Peyer's patch (tissue), 4 donors: Measurements from ENCODE around the gene CHURC1. TPM values are rescaled to one million over a fixed set of nuclear protein-coding genes. Genes with fewer than 3 reads are reported as not detected.

Source experiments
- DNase-seq, 3 donors: peaks; one replicate each; pipeline ENCODE4 v3.0.0-alpha.2; 2017 to 2019
- H3K27ac ChIP-seq, 4 donors: fragments of 200-600 bp; sonication (generic); one replicate each; pipeline ENCODE4 v1.5.1; 2016 to 2019
- H3K27me3 ChIP-seq, 2 donors: fragments of 200-600 bp; sonication (generic); one replicate each; pipeline ENCODE4 v1.5.1; 2019
- H3K36me3 ChIP-seq, 3 donors: fragments of 200-600 bp; sonication (generic); one replicate each; pipeline ENCODE4 v1.5.1; 2016 to 2019
- H3K4me1 ChIP-seq, 4 donors: fragments of 200-600 bp; sonication (generic); one replicate each; pipeline ENCODE4 v1.5.1; 2016 to 2019
- H3K4me3 ChIP-seq, 4 donors: fragments of 200-600 bp; sonication (generic); 1 replicate in 3 of 4; 2 replicates in 1 of 4; pipeline ENCODE4 v1.5.1; 2016 to 2019; ENCODE audit warnings: mild to moderate bottlenecking in 1 of 4
- H3K9me3 ChIP-seq, 4 donors: fragments of 200-600 bp; sonication (generic); one replicate each; pipeline ENCODE4 v1.5.1; 2016 to 2019; ENCODE audit warnings: mild to moderate bottlenecking in 1 of 4
- POLR2A ChIP-seq, 2 donors: fragments of 450-650 bp; IDR thresholded peaks; one replicate each; pipeline ENCODE4 v1.5.1; 2017; ENCODE audit warnings: antibody characterized with exemption in 2 of 2, mild to moderate bottlenecking in 2 of 2, moderate library complexity in 2 of 2
- total RNA-seq, 4 donors: library from RNA; depleted of rRNA; stranded (reverse); fragments of >200 nt; gene quantifications; one replicate each; pipeline ENCODE4 v1.1.0, GENCODE V29; 2016
- TF ChIP-seq, protein P1 (sequence below), 6 experiments: fragments of 450-650 bp in 4 of 6; fragments of 200-600 bp in 2 of 6; sonication (generic) in 1 of 6; IDR thresholded peaks; one replicate each; pipeline ENCODE4 v1.5.1; 2017 to 2019; ENCODE audit warnings: antibody characterized with exemption in 6 of 6, mild to moderate bottlenecking in 3 of 6, moderate library complexity in 1 of 6

CHURC1 gene
- total RNA-seq, 4 donors from 2014 or later: 51.2 to 72.3 (median 69.7) TPM

DNA sequence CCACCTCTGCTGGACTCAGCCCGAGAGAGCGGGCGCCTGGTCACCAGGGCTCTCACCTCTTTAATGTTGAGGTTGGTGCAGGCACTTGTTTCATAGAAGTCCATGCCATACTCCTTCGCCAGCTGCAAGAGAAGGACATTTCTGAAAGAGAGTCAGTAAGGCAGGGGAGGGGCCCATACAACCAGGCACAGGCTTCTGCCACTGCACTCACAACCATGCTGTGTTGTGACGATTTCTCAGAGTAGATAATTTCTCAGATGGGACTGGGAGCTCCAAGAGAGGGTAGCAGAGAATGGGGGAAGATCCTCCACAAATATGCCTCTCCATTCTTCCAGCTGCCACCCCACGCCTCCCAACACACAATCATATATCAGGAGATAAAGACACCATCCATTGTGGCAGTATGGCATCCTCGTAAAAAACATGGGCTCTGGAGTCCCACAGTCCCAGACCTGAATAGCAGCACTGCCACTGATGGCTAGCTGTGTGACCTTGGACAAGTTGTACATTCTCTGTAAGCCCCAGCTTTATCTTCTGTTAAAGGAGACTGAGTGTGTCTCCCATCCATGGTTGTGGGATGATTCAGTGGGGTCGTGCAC lies 34.5 kb downstream of the CHURC1 start:
- Histone ChIP-seq H3K4me3 (no peak overlapping the region), H3K27me3 (no peaks in the 10 kb centered on the region), H3K36me3 (peaks cover 0 to 18% (median 0%) of the 10 kb centered on the region in 3 donors), H3K4me1 (peaks cover 0 to 3% (median 0%) of the 10 kb centered on the region in 4 donors), H3K27ac (no peak overlapping the region), H3K9me3 (no peaks in the 10 kb centered on the region)
- peak in 1 of 3 donors; percentile 22 for DNase-seq
- TF ChIP-seq, protein P1, sequence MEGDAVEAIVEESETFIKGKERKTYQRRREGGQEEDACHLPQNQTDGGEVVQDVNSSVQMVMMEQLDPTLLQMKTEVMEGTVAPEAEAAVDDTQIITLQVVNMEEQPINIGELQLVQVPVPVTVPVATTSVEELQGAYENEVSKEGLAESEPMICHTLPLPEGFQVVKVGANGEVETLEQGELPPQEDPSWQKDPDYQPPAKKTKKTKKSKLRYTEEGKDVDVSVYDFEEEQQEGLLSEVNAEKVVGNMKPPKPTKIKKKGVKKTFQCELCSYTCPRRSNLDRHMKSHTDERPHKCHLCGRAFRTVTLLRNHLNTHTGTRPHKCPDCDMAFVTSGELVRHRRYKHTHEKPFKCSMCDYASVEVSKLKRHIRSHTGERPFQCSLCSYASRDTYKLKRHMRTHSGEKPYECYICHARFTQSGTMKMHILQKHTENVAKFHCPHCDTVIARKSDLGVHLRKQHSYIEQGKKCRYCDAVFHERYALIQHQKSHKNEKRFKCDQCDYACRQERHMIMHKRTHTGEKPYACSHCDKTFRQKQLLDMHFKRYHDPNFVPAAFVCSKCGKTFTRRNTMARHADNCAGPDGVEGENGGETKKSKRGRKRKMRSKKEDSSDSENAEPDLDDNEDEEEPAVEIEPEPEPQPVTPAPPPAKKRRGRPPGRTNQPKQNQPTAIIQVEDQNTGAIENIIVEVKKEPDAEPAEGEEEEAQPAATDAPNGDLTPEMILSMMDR (IDR thresholded peaks at IDR 0.05): no peak
- TF ChIP-seq POLR2A (IDR thresholded peaks at IDR 0.05): no peak

DNA sequence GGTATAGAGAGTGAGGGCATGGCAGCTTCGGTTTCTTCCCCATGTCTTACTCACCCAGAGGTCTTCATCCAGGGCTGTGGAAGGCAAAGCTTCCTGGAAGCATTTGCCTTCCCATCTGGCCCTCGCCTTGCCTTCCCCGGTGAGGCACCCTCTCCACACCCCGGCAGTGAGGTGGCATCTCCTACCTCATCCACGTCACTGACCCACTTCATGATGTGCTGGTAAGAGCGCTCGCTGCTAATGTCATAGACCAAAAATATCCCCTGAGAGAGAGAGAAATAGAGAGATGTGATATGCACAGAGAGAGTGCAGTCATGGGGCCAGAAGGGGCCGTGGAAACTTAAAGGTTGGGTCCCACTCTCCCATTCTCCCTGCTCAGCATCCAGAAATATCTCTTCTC lies 36.6 kb downstream of the CHURC1 start:
- Histone ChIP-seq H3K4me3 (no peak overlapping the region), H3K9me3 (no peaks in the 10 kb centered on the region), H3K27ac (no peak overlapping the region), H3K36me3 (peaks cover 0 to 18% (median 0%) of the 10 kb centered on the region in 3 donors), H3K27me3 (no peaks in the 10 kb centered on the region), H3K4me1 (no peaks in the 10 kb centered on the region)
- no peak for DNase-seq
- TF ChIP-seq, protein P1 (IDR thresholded peaks at IDR 0.05): no peak
- TF ChIP-seq POLR2A (IDR thresholded peaks at IDR 0.05): no peak

GRCh38 chr14:64951291-64951690 lies 37.0 kb downstream of the CHURC1 start:
- no peak overlapping the region for H3K27ac ChIP-seq
- H3K9me3 ChIP-seq: no peaks in the 10 kb centered on the region
- TF ChIP-seq, protein P1 (IDR thresholded peaks at IDR 0.05): no peak
- no peak for TF ChIP-seq POLR2A (IDR thresholded peaks at IDR 0.05)
- no peak overlapping the region for H3K4me3 ChIP-seq
- H3K36me3 ChIP-seq: peaks cover 0 to 18% (median 0%) of the 10 kb centered on the region in 3 donors
- H3K4me1 ChIP-seq: no peaks in the 10 kb centered on the region
- no peak for DNase-seq
- H3K27me3 ChIP-seq: no peaks in the 10 kb centered on the region

DNA sequence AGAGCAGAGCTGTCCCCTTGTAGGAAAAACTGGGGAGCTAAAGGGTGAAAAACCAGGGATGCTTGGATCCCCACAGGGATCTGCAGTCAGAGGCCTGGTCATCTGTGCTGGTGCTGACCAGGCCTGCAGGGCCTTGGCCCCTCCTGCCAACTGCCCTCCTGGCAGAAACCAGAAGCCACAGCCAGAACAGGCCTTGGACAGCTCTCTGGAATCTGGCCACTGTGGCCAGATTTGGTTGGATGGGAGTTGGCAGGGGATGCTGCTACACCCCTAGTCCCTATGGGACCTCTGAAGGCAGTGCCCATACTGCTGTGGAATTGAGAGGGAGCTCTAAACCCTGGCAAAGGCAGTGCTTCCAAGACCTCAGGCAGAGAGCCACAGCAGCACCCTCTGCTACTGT lies 37.5 kb downstream of the CHURC1 start:
- peaks cover 0 to 18% (median 0%) of the 10 kb centered on the region in 3 donors for H3K36me3 ChIP-seq
- H3K27ac ChIP-seq: no peak overlapping the region
- DNase-seq: no peak

DNA sequence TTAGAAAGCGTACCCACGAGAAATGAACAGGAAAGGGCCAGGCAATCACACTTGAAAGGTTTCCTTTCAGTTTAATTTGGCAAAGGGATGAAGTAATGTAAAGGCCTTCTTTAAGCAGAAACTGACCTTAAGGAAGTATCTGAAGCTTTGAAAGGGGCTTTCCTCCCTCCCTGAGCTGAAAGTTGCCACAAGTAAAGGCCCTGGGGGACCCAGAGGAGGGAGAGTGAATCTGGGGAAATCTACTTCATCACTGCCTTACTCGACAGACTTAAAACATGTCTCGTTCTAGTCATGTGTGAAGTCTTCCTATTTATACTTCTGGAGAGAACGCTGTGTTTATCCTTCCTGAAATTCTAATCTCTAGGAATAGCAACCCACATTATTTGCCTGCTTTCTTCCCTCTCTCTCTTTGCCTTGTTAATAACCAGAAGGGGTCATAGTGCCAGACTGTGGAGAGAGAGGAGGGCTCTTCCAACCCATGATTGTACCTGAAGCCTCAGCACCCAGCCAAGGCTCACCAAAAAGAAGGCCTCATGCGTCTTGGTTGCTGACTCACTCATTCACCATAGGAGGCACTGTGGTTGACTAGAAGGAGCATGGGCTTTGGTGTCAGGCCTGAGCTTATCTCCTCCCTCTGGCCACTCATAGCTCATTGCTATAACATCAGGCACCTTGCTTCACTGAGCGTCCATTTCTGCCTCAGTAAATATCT lies 38.5 kb downstream of the CHURC1 start:
- Histone ChIP-seq H3K36me3 (peaks cover 0 to 9% (median 0%) of the 10 kb centered on the region in 3 donors), H3K27me3 (no peaks in the 10 kb centered on the region), H3K4me1 (no peaks in the 10 kb centered on the region), H3K4me3 (no peak overlapping the region), H3K27ac (no peak overlapping the region), H3K9me3 (no peaks in the 10 kb centered on the region)
- no peak for DNase-seq
- TF ChIP-seq, protein P1 (IDR thresholded peaks at IDR 0.05): peak in 1 of 6 experiments; percentile 4
- no peak for TF ChIP-seq POLR2A (IDR thresholded peaks at IDR 0.05)

More for the DNA sequence above, 37.5 kb downstream of the CHURC1 start:
- H3K4me3 ChIP-seq: no peak overlapping the region
- H3K27me3 ChIP-seq: no peaks in the 10 kb centered on the region
- H3K4me1 ChIP-seq: no peaks in the 10 kb centered on the region
- H3K9me3 ChIP-seq: no peaks in the 10 kb centered on the region
- TF ChIP-seq, protein P1 (IDR thresholded peaks at IDR 0.05): no peak
- TF ChIP-seq POLR2A (IDR thresholded peaks at IDR 0.05): no peak
